HCT116 (cell line): ENCODE data around the gene SNX19. TPM values are rescaled to one million over a fixed set of nuclear protein-coding genes. Genes with fewer than 3 reads are reported as not detected.

Source experiments
- ATAC-seq: fragments of 200-7000 bp; cut with Tn5 transposase; 2 replicates; pipeline ENCODE4 v1.9.1; 2020; ENCODE audit warnings: mild to moderate bottlenecking, moderate library complexity
- BruUV-seq: library from RNA; stranded (reverse); fragments of 400-500 nt; replicated peaks from 2 replicates; lab custom pipeline; 2021; lab: Mats Ljungman, UMichigan
- CTCF ChIA-PET: fragments of 300-600 bp; sonication (Branson Sonifier 250); formaldehyde crosslinking; loops from one replicate; lab custom pipeline; 2021; ENCODE audit warnings: antibody characterized with exemption; lab: Charles Lee
- POLR2A ChIA-PET: fragments of 300-600, 350-600 bp; sonication (Branson Sonifier 250); formaldehyde crosslinking; loops from one replicate; lab custom pipeline; 2021; ENCODE audit warnings: antibody characterized with exemption; lab: Charles Lee
- RAD21 ChIA-PET, 2 experiments: fragments of 300-600 bp; sonication (Branson Sonifier 250); formaldehyde crosslinking; loops; one replicate each; lab custom pipeline; 2023; ENCODE audit warnings: low total read pairs in 2 of 2; ENCODE audit not compliant: uncharacterized antibody in 2 of 2, unreplicated experiment in 2 of 2, low non-redundant PET in 1 of 2; lab: Charles Lee
- DNase-seq: peaks from one replicate; pipeline ENCODE4 v3.0.0-alpha.2; 2010; ENCODE audit warnings: low read depth, low spot score
- H2AFZ ChIP-seq: fragments of 200-600 bp; shearing (Covaris generic), sonication (generic); 2 replicates; pipeline ENCODE4 v1.6.1; 2017; ENCODE audit warnings: low read depth, mixed run types, mixed read lengths, antibody characterized with exemption, low read length; ENCODE audit not compliant: poor library complexity, severe bottlenecking
- H3K27ac ChIP-seq: 2 replicates; pipeline ENCODE4 v1.5.1; 2012; ENCODE audit warnings: low read depth, low read length
- H3K27me3 ChIP-seq: fragments of 200-600 bp; sonication (generic); 2 replicates; pipeline ENCODE4 v1.6.1; 2016; ENCODE audit warnings: mixed run types, low read length, mixed read lengths; ENCODE audit not compliant: insufficient read depth
- H3K36me3 ChIP-seq, 2 experiments: fragments of 200-500 bp in 1 of 2; fragments of 200-600 bp in 1 of 2; sonication (Bioruptor generic) in 1 of 2; sonication (generic) in 1 of 2; 2 replicates each; pipeline versions ENCODE4 v1.5.1 to v1.6.1; 2014 to 2016; ENCODE audit warnings: low read length in 2 of 2, inconsistent platforms in 1 of 2, mixed read lengths in 1 of 2, mixed run types in 1 of 2; ENCODE audit not compliant: insufficient read depth in 2 of 2, control insufficient read depth in 1 of 2
- H3K4me1 ChIP-seq, 2 experiments: fragments of 200-600 bp in 1 of 2; sonication (generic) in 1 of 2; 2 replicates each; pipeline versions ENCODE4 v1.5.1 to v1.6.1; 2012 to 2017; ENCODE audit warnings: low read length in 2 of 2, inconsistent platforms in 1 of 2, mild to moderate bottlenecking in 1 of 2, mixed read lengths in 1 of 2, mixed run types in 1 of 2, moderate library complexity in 1 of 2; ENCODE audit not compliant: insufficient read depth in 2 of 2, control insufficient read depth in 1 of 2
- H3K4me2 ChIP-seq: fragments of 200-600 bp; sonication (generic); 2 replicates; pipeline ENCODE4 v1.6.1; 2017; ENCODE audit warnings: mixed run types, low read length, mixed read lengths
- H3K4me3 ChIP-seq, 2 experiments: fragments of 200-600 bp in 1 of 2; sonication (generic) in 1 of 2; replicated peaks in 1 of 2; 2 replicates each; pipeline ENCODE4 v1.5.1; 2011 to 2016; ENCODE audit warnings: low read length in 2 of 2, control low read depth in 1 of 2, low read depth in 1 of 2, mild to moderate bottlenecking in 1 of 2, mixed read lengths in 1 of 2, mixed run types in 1 of 2
- H3K79me2 ChIP-seq: fragments of 200-600 bp; sonication (generic); 2 replicates; pipeline ENCODE4 v1.6.1; 2017; ENCODE audit warnings: mild to moderate bottlenecking, mixed run types, low read length, moderate library complexity, mixed read lengths; ENCODE audit not compliant: insufficient read depth
- H3K9ac ChIP-seq: fragments of 200-600 bp; sonication (generic); 2 replicates; pipeline ENCODE4 v1.6.1; 2016; ENCODE audit warnings: low read length, mixed read lengths
- H3K9me2 ChIP-seq: fragments of 200-600 bp; sonication (generic), shearing (Covaris generic); 2 replicates; pipeline ENCODE4 v1.6.1; 2017; ENCODE audit warnings: mixed run types, mild to moderate bottlenecking, moderate library complexity; ENCODE audit not compliant: insufficient read depth
- H3K9me3 ChIP-seq, 2 experiments: fragments of 200-500 bp in 1 of 2; fragments of 200-600 bp in 1 of 2; sonication (Bioruptor generic) in 1 of 2; sonication (generic) in 1 of 2; 2 replicates each; pipeline ENCODE4 v1.6.1; 2014 to 2017; ENCODE audit warnings: low read length in 2 of 2, mixed read lengths in 2 of 2, inconsistent platforms in 1 of 2, low read depth in 1 of 2, mild to moderate bottlenecking in 1 of 2, mixed run types in 1 of 2, moderate library complexity in 1 of 2; ENCODE audit not compliant: control insufficient read depth in 1 of 2, insufficient read depth in 1 of 2
- H4K20me1 ChIP-seq: fragments of 200-600 bp; sonication (generic), shearing (Covaris generic); 2 replicates; pipeline ENCODE4 v1.6.1; 2017; ENCODE audit warnings: mixed run types, mild to moderate bottlenecking, moderate library complexity; ENCODE audit not compliant: insufficient read depth
- CBX3 ChIP-seq: IDR thresholded peaks from 2 replicates; pipeline ENCODE4 v1.6.1; 2012; ENCODE audit warnings: low read depth
- EGR1 ChIP-seq: IDR thresholded peaks from 2 replicates; pipeline ENCODE4 v1.6.1; 2012; ENCODE audit warnings: low read depth
- ELF1 ChIP-seq: IDR thresholded peaks from 2 replicates; pipeline ENCODE4 v1.6.1; 2012; ENCODE audit warnings: low read depth, borderline replicate concordance
- EZH2 ChIP-seq: fragments of 200-600 bp; sonication (generic); IDR thresholded peaks from 2 replicates; pipeline ENCODE4 v1.6.1; 2017; ENCODE audit warnings: antibody characterized with exemption, mixed run types
- EZH2phosphoT487 ChIP-seq: fragments of 200-600 bp; IDR thresholded peaks from 2 replicates; pipeline ENCODE4 v1.6.1; 2018; ENCODE audit warnings: antibody characterized with exemption, borderline replicate concordance
- FOSL1 ChIP-seq: IDR thresholded peaks from 2 replicates; pipeline ENCODE4 v1.6.1; 2012; ENCODE audit warnings: low read depth
- SIN3A ChIP-seq: IDR thresholded peaks from 2 replicates; pipeline ENCODE4 v1.6.1; 2012; ENCODE audit warnings: low read depth
- SP1 ChIP-seq: IDR thresholded peaks from 2 replicates; pipeline ENCODE4 v1.6.1; 2012; ENCODE audit warnings: low read depth
- SRF ChIP-seq: IDR thresholded peaks from 2 replicates; pipeline ENCODE4 v1.6.1; 2012; ENCODE audit warnings: low read depth
- TCF7L2 ChIP-seq: IDR thresholded peaks from 2 replicates; pipeline ENCODE4 v1.7.0; 2011; ENCODE audit warnings: borderline replicate concordance, inconsistent platforms; ENCODE audit not compliant: insufficient read depth, insufficient read length; ENCODE audit errors: extremely low read depth
- ZFX ChIP-seq: fragments of 450-650 bp; IDR thresholded peaks from 2 replicates; pipeline ENCODE4 v1.6.1; 2017
- ZNF274 ChIP-seq: fragments of 200-500 bp; sonication (Bioruptor generic); IDR thresholded peaks from 2 replicates; pipeline ENCODE4 v1.6.1; 2014; ENCODE audit warnings: mild to moderate bottlenecking, low read depth, low read length, inconsistent platforms
- intact Hi-C: fragments of 100-400 bp; cut with micrococcal nuclease; formaldehyde crosslinking; loops from 2 replicates; pipeline ENCODE4 v1.10.0; 2022
- total RNA-seq: library from RNA; stranded (reverse); gene quantifications from one replicate; pipeline ENCODE4 v1.2.1, GENCODE V29; 2021; ENCODE audit not compliant: unreplicated experiment
- TF ChIP-seq, protein P1 (sequence below): IDR thresholded peaks from 2 replicates; pipeline ENCODE4 v1.6.1; 2011; ENCODE audit warnings: mild to moderate bottlenecking, low read length, moderate library complexity; ENCODE audit not compliant: insufficient replicate concordance; ENCODE audit errors: extremely low read depth
- TF ChIP-seq, protein P2 (sequence below): IDR thresholded peaks from 2 replicates; pipeline ENCODE4 v1.6.1; 2012
- TF ChIP-seq, protein P3 (sequence below), 3 experiments: fragments of 200-600 bp in 1 of 3; sonication (generic) in 1 of 3; IDR thresholded peaks in 2 of 3; conservative IDR thresholded peaks in 1 of 3; 2 replicates each; pipeline ENCODE4 v1.5.1; 2012 to 2017; ENCODE audit warnings: low read depth in 2 of 3, low read length in 2 of 3, antibody characterized with exemption in 1 of 3, borderline replicate concordance in 1 of 3, control low read depth in 1 of 3, mild to moderate bottlenecking in 1 of 3, mixed read lengths in 1 of 3, mixed run types in 1 of 3, moderate library complexity in 1 of 3; ENCODE audit not compliant: insufficient read depth in 1 of 3

The SNX19 gene
- total RNA-seq, 1 experiment from 2014 or later = 25.2 TPM

DNA sequence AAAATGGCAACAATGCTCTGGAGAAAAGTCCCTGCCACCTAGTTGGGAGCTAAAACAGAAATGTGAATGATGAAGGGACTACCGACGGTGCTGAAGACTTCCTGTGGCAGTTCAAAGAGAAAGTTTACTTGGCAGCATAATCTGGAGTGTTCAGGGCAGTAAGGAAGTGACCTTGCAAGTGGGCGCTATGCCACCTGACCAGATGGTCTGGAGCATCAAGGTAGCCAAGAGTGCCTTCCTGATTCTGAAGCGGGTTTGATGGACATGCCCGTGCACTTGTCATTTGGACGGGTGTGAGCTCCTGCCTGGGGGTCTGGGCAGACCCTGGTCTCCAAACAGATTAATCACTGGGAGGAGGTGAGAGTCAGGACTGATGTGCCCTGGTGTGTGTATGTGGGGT lies 1.8 kb upstream of the SNX19 start:
- POLR2A ChIA-PET = no interaction called here
- CTCF ChIA-PET = no interaction called here
- no peaks in the 10 kb centered on the region for H3K9me2 ChIP-seq
- H3K27ac ChIP-seq = no peak overlapping the region
- H3K4me1 ChIP-seq = peaks cover 5 to 12% of the 10 kb centered on the region in 2 experiments
- no peak overlapping the region for H3K9ac ChIP-seq
- H3K4me3 ChIP-seq = no peak overlapping the region
- DNase-seq (no peak), ATAC-seq (no peak)
- H3K79me2 ChIP-seq = peaks cover 29% of the 10 kb centered on the region
- H3K27me3 ChIP-seq = no peaks in the 10 kb centered on the region
- H2AFZ ChIP-seq = no peak overlapping the region
- H3K9me3 ChIP-seq = no peaks in the 10 kb centered on the region
- intact Hi-C loops = no loop called here
- no peak for TF ChIP-seq EZH2phosphoT487
- TF ChIP-seq, protein P1, sequence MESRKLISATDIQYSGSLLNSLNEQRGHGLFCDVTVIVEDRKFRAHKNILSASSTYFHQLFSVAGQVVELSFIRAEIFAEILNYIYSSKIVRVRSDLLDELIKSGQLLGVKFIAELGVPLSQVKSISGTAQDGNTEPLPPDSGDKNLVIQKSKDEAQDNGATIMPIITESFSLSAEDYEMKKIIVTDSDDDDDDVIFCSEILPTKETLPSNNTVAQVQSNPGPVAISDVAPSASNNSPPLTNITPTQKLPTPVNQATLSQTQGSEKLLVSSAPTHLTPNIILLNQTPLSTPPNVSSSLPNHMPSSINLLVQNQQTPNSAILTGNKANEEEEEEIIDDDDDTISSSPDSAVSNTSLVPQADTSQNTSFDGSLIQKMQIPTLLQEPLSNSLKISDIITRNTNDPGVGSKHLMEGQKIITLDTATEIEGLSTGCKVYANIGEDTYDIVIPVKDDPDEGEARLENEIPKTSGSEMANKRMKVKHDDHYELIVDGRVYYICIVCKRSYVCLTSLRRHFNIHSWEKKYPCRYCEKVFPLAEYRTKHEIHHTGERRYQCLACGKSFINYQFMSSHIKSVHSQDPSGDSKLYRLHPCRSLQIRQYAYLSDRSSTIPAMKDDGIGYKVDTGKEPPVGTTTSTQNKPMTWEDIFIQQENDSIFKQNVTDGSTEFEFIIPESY = no peak
- TF ChIP-seq ZFX = no peak
- no peak for TF ChIP-seq EGR1
- TF ChIP-seq SIN3A = no peak
- no peak for TF ChIP-seq ELF1
- no peak for TF ChIP-seq EZH2
- TF ChIP-seq ZNF274 = no peak
- no peaks in the 10 kb centered on the region for H4K20me1 ChIP-seq
- RAD21 ChIA-PET = no interaction called here
- no peak overlapping the region for H3K4me2 ChIP-seq
- no TSS peak for BruUV-seq
- no peaks in the 10 kb centered on the region; a peak in 2 of 4 replicates for H3K36me3 ChIP-seq

DNA sequence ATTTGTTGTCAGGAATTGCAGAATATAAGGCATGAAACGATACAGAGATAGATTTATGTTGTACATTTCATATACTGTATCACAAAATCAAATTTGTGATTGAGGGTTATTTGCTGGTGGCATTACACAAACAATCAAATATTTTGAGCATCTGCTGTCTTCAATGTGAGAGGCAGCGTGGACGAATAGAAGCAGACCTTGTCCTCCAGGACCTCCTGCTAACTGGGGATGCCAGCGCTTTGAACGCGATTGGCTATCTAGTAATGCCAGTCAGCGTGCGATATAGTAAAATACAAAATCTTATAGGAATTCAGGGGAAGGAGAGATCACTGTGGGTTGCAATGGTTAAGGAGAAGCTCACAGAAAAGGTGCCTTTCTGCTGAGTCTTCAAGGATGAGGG lies 631 bp upstream of the SNX19 start:
- DNase-seq (no peak), ATAC-seq (no peak)
- BruUV-seq = no TSS peak
- Histone ChIP-seq H3K4me3 (peak overlapping the region in 1 of 2 experiments; percentile 75; a peak in 3 of 4 replicates), H3K79me2 (peaks cover 31% of the 10 kb centered on the region), H3K4me1 (peaks cover 5 to 12% of the 10 kb centered on the region in 2 experiments), H3K4me2 (peak overlapping the region; percentile 88), H3K9ac (no peak overlapping the region), H2AFZ (peak overlapping the region; percentile 69), H3K27ac (no peak overlapping the region), H3K9me3 (no peaks in the 10 kb centered on the region), H3K9me2 (no peaks in the 10 kb centered on the region), H3K27me3 (no peaks in the 10 kb centered on the region), H4K20me1 (no peaks in the 10 kb centered on the region), H3K36me3 (no peaks in the 10 kb centered on the region; a peak in 2 of 4 replicates)
- ChIA-PET CTCF (interaction anchor here (0.6 to 1.3 kb wide), 13 partner anchors 8 to 704 kb away, joined by 3 to 10 read pairs (median 4); no protein-coding TSS in a partner anchor), POLR2A (no interaction called here), RAD21 (no interaction called here)
- intact Hi-C loops = no loop called here
- TF ChIP-seq FOSL1 = no peak
- TF ChIP-seq CBX3 = no peak
- no peak for TF ChIP-seq SRF
- no peak for TF ChIP-seq TCF7L2
- TF ChIP-seq, protein P1 = no peak
- TF ChIP-seq ZFX = no peak
- TF ChIP-seq, protein P2, sequence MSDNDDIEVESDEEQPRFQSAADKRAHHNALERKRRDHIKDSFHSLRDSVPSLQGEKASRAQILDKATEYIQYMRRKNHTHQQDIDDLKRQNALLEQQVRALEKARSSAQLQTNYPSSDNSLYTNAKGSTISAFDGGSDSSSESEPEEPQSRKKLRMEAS = no peak
- TF ChIP-seq, protein P3, sequence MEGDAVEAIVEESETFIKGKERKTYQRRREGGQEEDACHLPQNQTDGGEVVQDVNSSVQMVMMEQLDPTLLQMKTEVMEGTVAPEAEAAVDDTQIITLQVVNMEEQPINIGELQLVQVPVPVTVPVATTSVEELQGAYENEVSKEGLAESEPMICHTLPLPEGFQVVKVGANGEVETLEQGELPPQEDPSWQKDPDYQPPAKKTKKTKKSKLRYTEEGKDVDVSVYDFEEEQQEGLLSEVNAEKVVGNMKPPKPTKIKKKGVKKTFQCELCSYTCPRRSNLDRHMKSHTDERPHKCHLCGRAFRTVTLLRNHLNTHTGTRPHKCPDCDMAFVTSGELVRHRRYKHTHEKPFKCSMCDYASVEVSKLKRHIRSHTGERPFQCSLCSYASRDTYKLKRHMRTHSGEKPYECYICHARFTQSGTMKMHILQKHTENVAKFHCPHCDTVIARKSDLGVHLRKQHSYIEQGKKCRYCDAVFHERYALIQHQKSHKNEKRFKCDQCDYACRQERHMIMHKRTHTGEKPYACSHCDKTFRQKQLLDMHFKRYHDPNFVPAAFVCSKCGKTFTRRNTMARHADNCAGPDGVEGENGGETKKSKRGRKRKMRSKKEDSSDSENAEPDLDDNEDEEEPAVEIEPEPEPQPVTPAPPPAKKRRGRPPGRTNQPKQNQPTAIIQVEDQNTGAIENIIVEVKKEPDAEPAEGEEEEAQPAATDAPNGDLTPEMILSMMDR (IDR thresholded peaks at IDR 0.05 in 2 of 3, conservative IDR thresholded peaks at IDR 0.05 in 1 of 3; ENCODE audit: borderline replicate concordance in 1 of 3, insufficient read depth in 1 of 3, low read depth in 2 of 3, low read length in 2 of 3) = no peak
- TF ChIP-seq SP1 = no peak
- no peak for TF ChIP-seq EGR1
